HepG2 (cell line): ENCODE results near the gene FANCG. TPM values are rescaled to one million over a fixed set of nuclear protein-coding genes. Genes with fewer than 3 reads are reported as not detected.
A peak's percentile ranks its signal among the peaks of the same experiment; 100 is the strongest.

Experiments used
- ATAC-seq: fragments of 200-7000 bp; cut with Tn5 transposase; 3 replicates; pipeline ENCODE4 v1.9.1; 2020; ENCODE audit warnings: mild to moderate bottlenecking, moderate library complexity
- BruUV-seq: library from RNA; stranded (reverse); fragments of 400-500 nt; replicated peaks from 2 replicates; lab custom pipeline; 2021; lab: Mats Ljungman, UMichigan
- CTCF ChIA-PET: fragments of 300-600 bp; formaldehyde crosslinking; extraction: SDS; loops from one replicate; lab custom pipeline; 2021; ENCODE audit warnings: low total read pairs, inconsistent platforms, low intra/inter-chr PET ratio; lab: Yijun Ruan, JAX
- POLR2A ChIA-PET: fragments of 350-600 bp; sonication (Branson Sonifier 250); formaldehyde crosslinking; loops from one replicate; lab custom pipeline; 2020; ENCODE audit warnings: antibody characterized with exemption, inconsistent platforms; lab: Yijun Ruan, JAX
- DNase-seq: peaks from one replicate; pipeline ENCODE4 v3.0.0-alpha.2; 2015; ENCODE audit warnings: low spot score
- FAIRE-seq: peaks from 3 replicates; lab custom pipeline; 2011; peaks lifted over from hg19 to GRCh38; lab: Jason Lieb, UNC
- H2AFZ ChIP-seq: one replicate; pipeline ENCODE4 v1.6.1; 2011; ENCODE audit warnings: low read length, inconsistent platforms
- H3K27ac ChIP-seq: fragments of 300-600 bp; 3 replicates; pipeline ENCODE4 v1.8.0; 2011; ENCODE audit warnings: mixed run types, mild to moderate bottlenecking, mixed read lengths, low read length, inconsistent platforms; ENCODE audit not compliant: insufficient read depth; ENCODE audit errors: extremely low read length
- H3K27me3 ChIP-seq, 2 experiments: fragments of 200-600 bp in 1 of 2; 2 replicates in 1 of 2; 3 replicates in 1 of 2; pipeline versions ENCODE4 v1.6.0 to v1.8.0; 2011; ENCODE audit warnings: low read length in 2 of 2, mild to moderate bottlenecking in 2 of 2, moderate library complexity in 2 of 2, inconsistent platforms in 1 of 2; ENCODE audit not compliant: insufficient read depth in 2 of 2, control insufficient read depth in 1 of 2
- H3K36me3 ChIP-seq, 2 experiments: fragments of 200-600 bp in 1 of 2; replicated peaks in 1 of 2; 2 replicates in 1 of 2; 3 replicates in 1 of 2; pipeline versions ENCODE4 v1.5.1 to v1.8.0; 2011; ENCODE audit warnings: low read length in 2 of 2, inconsistent platforms in 1 of 2; ENCODE audit not compliant: insufficient read depth in 2 of 2, control insufficient read depth in 1 of 2
- H3K4me1 ChIP-seq: 2 replicates; pipeline ENCODE4 v1.5.1; 2012; ENCODE audit warnings: low read length, inconsistent platforms; ENCODE audit not compliant: insufficient read depth
- H3K4me2 ChIP-seq: 2 replicates; pipeline ENCODE4 v1.6.0; 2011; ENCODE audit warnings: low read depth, low read length, inconsistent platforms
- H3K4me3 ChIP-seq, 3 experiments: fragments of 200-600 bp in 1 of 3; sonication (generic), shearing (Covaris generic) in 1 of 3; replicated peaks in 1 of 3; 2 replicates each; pipeline ENCODE4 v1.5.1; 2011 to 2016; ENCODE audit warnings: low read length in 3 of 3, inconsistent platforms in 2 of 3, low read depth in 2 of 3, mild to moderate bottlenecking in 2 of 3, control low read depth in 1 of 3, mixed read lengths in 1 of 3; ENCODE audit not compliant: insufficient read depth in 1 of 3
- H3K79me2 ChIP-seq: one replicate; pipeline ENCODE4 v1.6.1; 2011; ENCODE audit warnings: low read length, inconsistent platforms; ENCODE audit not compliant: insufficient read depth
- H3K9ac ChIP-seq: 2 replicates; pipeline ENCODE4 v1.6.0; 2011; ENCODE audit warnings: mild to moderate bottlenecking, low read depth, low read length, inconsistent platforms; ENCODE audit not compliant: insufficient read depth
- H3K9me3 ChIP-seq: 2 replicates; pipeline ENCODE4 v1.5.1; 2012; ENCODE audit warnings: mild to moderate bottlenecking, low read length
- H4K20me1 ChIP-seq: 2 replicates; pipeline ENCODE4 v1.6.0; 2011; ENCODE audit warnings: inconsistent platforms, mild to moderate bottlenecking, low read length, moderate library complexity; ENCODE audit not compliant: insufficient read depth
- AHR ChIP-seq: IDR thresholded peaks from 2 replicates; pipeline ENCODE4 v1.6.1; 2018; ENCODE audit warnings: missing genetic modification reagents, missing compliant biosample characterization
- ATF6 ChIP-seq: sonication (generic); formaldehyde crosslinking; conservative IDR thresholded peaks from 2 replicates; pipeline ENCODE4 v1.4.0; 2020; ENCODE audit warnings: missing genetic modification reagents
- CBFB ChIP-seq: sonication (generic); formaldehyde crosslinking; IDR thresholded peaks from 2 replicates; pipeline ENCODE4 v1.4.0; 2020; ENCODE audit warnings: missing genetic modification reagents
- CBX2 ChIP-seq, 2 experiments: fragments of 200-600 bp in 1 of 2; sonication (generic); formaldehyde crosslinking in 1 of 2; IDR thresholded peaks; 2 replicates each; pipeline versions ENCODE4 v1.7.0 to v1.8.1; 2018 to 2022; ENCODE audit warnings: low read depth in 2 of 2, low read length in 1 of 2, mild to moderate bottlenecking in 1 of 2, missing genetic modification reagents in 1 of 2
- CCDC6 ChIP-seq: sonication (generic); formaldehyde crosslinking; IDR thresholded peaks from 2 replicates; pipeline ENCODE4 v1.8.1; 2022; ENCODE audit warnings: mild to moderate bottlenecking, missing genetic modification reagents, moderate library complexity
- FOXC1 ChIP-seq: sonication (generic); formaldehyde crosslinking; IDR thresholded peaks from 2 replicates; pipeline ENCODE4 v1.8.0; 2022; ENCODE audit warnings: mild to moderate bottlenecking, missing genetic modification reagents, borderline replicate concordance
- HHEX ChIP-seq: IDR thresholded peaks from 2 replicates; pipeline ENCODE4 v1.6.1; 2016; ENCODE audit warnings: control low read depth
- HNRNPL ChIP-seq: fragments of 200-400 bp; formaldehyde crosslinking; IDR thresholded peaks from 2 replicates; pipeline ENCODE4 v1.6.1; 2017; ENCODE audit warnings: mild to moderate bottlenecking, low read depth, low read length
- LCORL ChIP-seq, 2 experiments: fragments of 450-650 bp in 1 of 2; sonication (generic) in 1 of 2; formaldehyde crosslinking in 1 of 2; IDR thresholded peaks; 2 replicates each; pipeline versions ENCODE4 v1.5.0 to v1.6.1; 2017 to 2020; ENCODE audit warnings: antibody characterized with exemption in 1 of 2, missing genetic modification reagents in 1 of 2
- MAFK ChIP-seq, 2 experiments: IDR thresholded peaks in 1 of 2; conservative IDR thresholded peaks in 1 of 2; 2 replicates each; pipeline ENCODE4 v1.6.1; 2011; ENCODE audit warnings: improper control_type of control experiment in 2 of 2, low read length in 2 of 2
- NR3C1 ChIP-seq: sonication (generic); formaldehyde crosslinking; IDR thresholded peaks from 2 replicates; pipeline ENCODE4 v1.4.0; 2020; ENCODE audit warnings: missing genetic modification reagents
- PAF1 ChIP-seq: IDR thresholded peaks from 2 replicates; pipeline ENCODE4 v1.6.1; 2016; ENCODE audit warnings: missing genetic modification reagents, missing compliant biosample characterization
- SALL2 ChIP-seq: sonication (generic); formaldehyde crosslinking; IDR thresholded peaks from 2 replicates; pipeline ENCODE4 v1.8.1; 2023; ENCODE audit warnings: mild to moderate bottlenecking, missing genetic modification reagents, inconsistent platforms
- SIX4 ChIP-seq: sonication (generic); formaldehyde crosslinking; IDR thresholded peaks from 2 replicates; pipeline ENCODE4 v1.4.0; 2020; ENCODE audit warnings: missing genetic modification reagents
- SOX13 ChIP-seq, 3 experiments: fragments of 450-650 bp in 1 of 3; sonication (generic) in 1 of 3; formaldehyde crosslinking in 1 of 3; IDR thresholded peaks in 2 of 3; conservative IDR thresholded peaks in 1 of 3; 2 replicates each; pipeline versions ENCODE4 v1.5.0 to v1.6.1; 2016 to 2020; ENCODE audit warnings: antibody characterized with exemption in 1 of 3, mild to moderate bottlenecking in 1 of 3, missing compliant biosample characterization in 1 of 3, missing genetic modification reagents in 1 of 3, moderate library complexity in 1 of 3
- ZBTB7A ChIP-seq: sonication (generic); formaldehyde crosslinking; IDR thresholded peaks from 2 replicates; pipeline ENCODE4 v1.8.0; 2022; ENCODE audit warnings: mild to moderate bottlenecking, missing genetic modification reagents
- ZFP82 ChIP-seq: sonication (generic); formaldehyde crosslinking; IDR thresholded peaks from 2 replicates; pipeline ENCODE4 v1.5.1; 2020; ENCODE audit warnings: mild to moderate bottlenecking, missing genetic modification reagents, borderline replicate concordance
- ZNF124 ChIP-seq: sonication (generic); formaldehyde crosslinking; IDR thresholded peaks from 2 replicates; pipeline ENCODE4 v1.4.0; 2020; ENCODE audit warnings: missing genetic modification reagents
- ZNF207 ChIP-seq: fragments of 450-650 bp; IDR thresholded peaks from 2 replicates; pipeline ENCODE4 v1.6.1; 2016; ENCODE audit warnings: antibody characterized with exemption, borderline replicate concordance
- ZNF24 ChIP-seq: fragments of 450-650 bp; IDR thresholded peaks from 2 replicates; pipeline ENCODE4 v1.6.1; 2017; ENCODE audit warnings: antibody characterized with exemption, mild to moderate bottlenecking
- ZNF296 ChIP-seq: sonication (generic); formaldehyde crosslinking; conservative IDR thresholded peaks from 2 replicates; pipeline ENCODE4 v1.5.0; 2020; ENCODE audit warnings: mild to moderate bottlenecking, missing genetic modification reagents
- ZNF530 ChIP-seq: sonication (generic); formaldehyde crosslinking; IDR thresholded peaks from 2 replicates; pipeline ENCODE4 v1.5.0; 2020; ENCODE audit warnings: low read depth, mild to moderate bottlenecking, missing genetic modification reagents
- WGBS: methylation state at CpG from one replicate; pipeline ENCODE4 v1.1.6; 2017; ENCODE audit warnings: low lambda C conversion rate; 5-methylcytosine and 5-hydroxymethylcytosine counted together
- in situ Hi-C: cut with HindIII; loops from 2 replicates; pipeline ENCODE4 v1.10.0; 2017; ENCODE audit warnings: low pct_unique_long_range_greater_than_20kb; ENCODE audit not compliant: extremely low pct_ligation_motif_present
- intact Hi-C: fragments of 100-400 bp; cut with micrococcal nuclease; formaldehyde crosslinking; loops from one replicate; pipeline ENCODE4 v1.10.0; 2022; ENCODE audit not compliant: unreplicated experiment
- polyA plus RNA-seq, 8 experiments: library from polyadenylated mRNA; depleted of rRNA in 3 of 8; stranded (reverse) in 7 of 8; unstranded in 1 of 8; fragments of >200 nt; fragmentation: Illumina TruSeq in 4 of 8; extraction: Trizol in 4 of 8; gene quantifications; 2 replicates each; pipeline versions ENCODE4 v1.2.1 to v1.2.3, GENCODE V29; 2011 to 2016; ENCODE audit warnings: low read depth in 4 of 8, missing spikeins in 1 of 8, mixed read lengths in 1 of 8; ENCODE audit not compliant: insufficient read depth in 1 of 8
- total RNA-seq, 5 experiments: library from RNA; depleted of rRNA; stranded (reverse); fragments of >200 nt; fragmentation: Illumina TruSeq; extraction: Trizol; gene quantifications; 2 replicates each; pipeline ENCODE4 v1.2.3, GENCODE V29; 2016; ENCODE audit warnings: low read depth in 1 of 5
- TF ChIP-seq, protein P1 (sequence below): sonication (generic); formaldehyde crosslinking; IDR thresholded peaks from 2 replicates; pipeline ENCODE4 v1.5.0; 2020; ENCODE audit warnings: missing genetic modification reagents

Gene FANCG
- total and polyA plus RNA-seq, 2 of the 13 experiments (the other 11 are each of a cell fraction or from before 2014, with no cell fraction given): 14.4 to 45.1 TPM

DNA sequence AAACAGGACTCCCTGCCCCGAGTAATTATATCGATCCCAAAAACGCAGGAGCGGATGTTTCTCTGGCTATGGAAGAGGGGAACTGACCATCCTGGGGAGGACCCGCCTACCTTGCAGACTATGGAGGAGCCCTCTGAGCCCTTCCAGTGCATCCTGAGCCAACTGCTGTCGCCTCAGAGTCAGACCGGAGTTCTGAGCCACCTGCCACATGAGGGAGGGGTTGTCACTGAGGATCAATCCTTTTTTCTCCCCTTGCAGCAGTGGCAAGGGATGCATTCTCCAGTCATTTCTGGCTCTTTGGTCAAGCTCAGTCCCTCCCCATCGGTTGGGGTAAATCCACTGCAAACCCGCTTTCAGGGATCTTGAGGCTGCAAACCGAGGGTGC, 709 bp downstream of the FANCG start:
- peak overlapping the region; percentile 78 to 79 (median 78) for H3K4me3 ChIP-seq
- peak overlapping the region; percentile 75 for H3K9ac ChIP-seq
- BruUV-seq: TSS peak; percentile 53
- CTCF ChIA-PET: no interaction called here
- POLR2A ChIA-PET: interaction anchor here (1.0 to 2.5 kb wide), 10 partner anchors 9 to 37 kb away, joined by 3 to 23 read pairs (median 8); partner anchors contain the start of genes ATOSB, PIGO and STOML2
- peak overlapping the region; percentile 97 for H3K4me2 ChIP-seq
- DNase-seq: no peak
- in situ Hi-C loops: no loop called here
- no peaks in the 10 kb centered on the region for H3K9me3 ChIP-seq
- peaks cover 26% of the 10 kb centered on the region for H3K79me2 ChIP-seq
- WGBS: no CpG with 5 or more reads among the region's 10 CpGs
- H3K27ac ChIP-seq: peak overlapping the region; percentile 76
- H4K20me1 ChIP-seq: no peaks in the 10 kb centered on the region
- TF ChIP-seq CBFB (CRISPR knock-in tag): no peak
- no peak for TF ChIP-seq ATF6 (CRISPR knock-in tag)
- TF ChIP-seq SOX13 (IDR thresholded peaks at IDR 0.05): no peak
- TF ChIP-seq SOX13 (CRISPR knock-in tag; conservative IDR thresholded peaks at IDR 0.05 in 1 of 2, IDR thresholded peaks at IDR 0.05 in 1 of 2): no peak
- TF ChIP-seq SIX4 (CRISPR knock-in tag): no peak
- TF ChIP-seq ZNF24: no peak
- TF ChIP-seq ZNF207: no peak
- no peak for TF ChIP-seq SALL2
- 0 out of 2 replicates have a peak, but pooled peaks have one; percentile 51 for TF ChIP-seq ZNF296 (CRISPR knock-in tag)
- no peak for TF ChIP-seq ZNF124 (CRISPR knock-in tag)
- TF ChIP-seq ZNF530 (CRISPR knock-in tag): no peak
- no peak for TF ChIP-seq MAFK (conservative IDR thresholded peaks at IDR 0.05 in 1 of 2, IDR thresholded peaks at IDR 0.05 in 1 of 2; ENCODE audit: low read length in 2 of 2)
- TF ChIP-seq LCORL (IDR thresholded peaks at IDR 0.05): no peak
- TF ChIP-seq LCORL (CRISPR knock-in tag; IDR thresholded peaks at IDR 0.05): no peak
- TF ChIP-seq ZFP82 (CRISPR knock-in tag): no peak
- 0 out of 2 replicates have a peak, but pooled peaks have one; percentile 26 for TF ChIP-seq ZBTB7A (CRISPR knock-in tag)
- TF ChIP-seq, protein P1, sequence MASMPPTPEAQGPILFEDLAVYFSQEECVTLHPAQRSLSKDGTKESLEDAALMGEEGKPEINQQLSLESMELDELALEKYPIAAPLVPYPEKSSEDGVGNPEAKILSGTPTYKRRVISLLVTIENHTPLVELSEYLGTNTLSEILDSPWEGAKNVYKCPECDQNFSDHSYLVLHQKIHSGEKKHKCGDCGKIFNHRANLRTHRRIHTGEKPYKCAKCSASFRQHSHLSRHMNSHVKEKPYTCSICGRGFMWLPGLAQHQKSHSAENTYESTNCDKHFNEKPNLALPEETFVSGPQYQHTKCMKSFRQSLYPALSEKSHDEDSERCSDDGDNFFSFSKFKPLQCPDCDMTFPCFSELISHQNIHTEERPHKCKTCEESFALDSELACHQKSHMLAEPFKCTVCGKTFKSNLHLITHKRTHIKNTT (CRISPR knock-in tag): no peak
- TF ChIP-seq PAF1 (CRISPR knock-in tag): no peak
- peak; percentile 3; the same call in 1 of the 2 replicates for TF ChIP-seq CCDC6
- TF ChIP-seq CBX2 (IDR thresholded peaks at IDR 0.05; ENCODE audit: low read depth, low read length): no peak
- no peak for TF ChIP-seq CBX2 (CRISPR knock-in tag; IDR thresholded peaks at IDR 0.05; ENCODE audit: low read depth)
- no peak for TF ChIP-seq HNRNPL
- no peak for TF ChIP-seq HHEX (CRISPR knock-in tag)
- TF ChIP-seq AHR (CRISPR knock-in tag): no peak
- no peak for TF ChIP-seq FOXC1 (CRISPR knock-in tag)
- no peak for TF ChIP-seq NR3C1 (CRISPR knock-in tag)
- intact Hi-C loops: no loop called here
- no peak for FAIRE-seq
- peaks cover 23% of the 10 kb centered on the region for H3K4me1 ChIP-seq
- no peaks in the 10 kb centered on the region; a peak in 1 of 5 replicates for H3K27me3 ChIP-seq
- ATAC-seq: peak; percentile 35
- no peak overlapping the region for H2AFZ ChIP-seq
- H3K36me3 ChIP-seq: peaks cover 4 to 21% of the 10 kb centered on the region in 2 experiments; a peak in 4 of 5 replicates
